ENCODE data around the gene PRAMEF17. TPM values are rescaled to one million over a fixed set of nuclear protein-coding genes. Genes with fewer than 3 reads are reported as not detected.
"Not testable (repeated sequence)": the region's sequence is repeated elsewhere in the genome, so short reads cannot be mapped to it uniquely, and the experiment has no call there.

PRAMEF17 gene
- total RNA-seq, 2 experiments from 2014 or later, result not detected

- DNase-seq (no peak), ATAC-seq (ENCODE audit: poor library complexity) (no peak)
- ChIA-PET CTCF (interaction anchor here (0.6 kb wide), 1 partner anchor 41 kb away, joined by 3 read pairs; no protein-coding TSS in a partner anchor), POLR2A (no interaction called here)
- H3K27me3 Mint-ChIP-seq, result peaks cover 17% of the 10 kb centered on the region
- H3K4me1 Mint-ChIP-seq (ENCODE audit: low read depth), result no peaks in the 10 kb centered on the region
- no peaks in the 10 kb centered on the region for H3K27me3 ChIP-seq (ENCODE audit: control insufficient read depth in 1 of 2, insufficient read depth in 2 of 2, low read length in 2 of 2)
- no peaks in the 10 kb centered on the region for H3K9me3 Mint-ChIP-seq
- H3K27ac Mint-ChIP-seq, result no peak overlapping the region
- no peak overlapping the region for H3K4me3 Mint-ChIP-seq
- no peaks in the 10 kb centered on the region for H3K4me1 ChIP-seq (ENCODE audit: insufficient read depth, low read length)
- intact Hi-C loops (cut with DNase I, micrococcal nuclease), result no loop called here
- peaks cover 0 to 13% of the 10 kb centered on the region in 2 experiments for H3K9me3 ChIP-seq (ENCODE audit: control insufficient read depth in 1 of 2, insufficient read depth in 1 of 2, low read length in 2 of 2)
- no peak overlapping the region for H3K27ac ChIP-seq (ENCODE audit: low read depth in 1 of 2, low read length in 2 of 2)
- H3K36me3 ChIP-seq (ENCODE audit: insufficient read depth, low read length), result no peaks in the 10 kb centered on the region
- TF ChIP-seq, protein P1, sequence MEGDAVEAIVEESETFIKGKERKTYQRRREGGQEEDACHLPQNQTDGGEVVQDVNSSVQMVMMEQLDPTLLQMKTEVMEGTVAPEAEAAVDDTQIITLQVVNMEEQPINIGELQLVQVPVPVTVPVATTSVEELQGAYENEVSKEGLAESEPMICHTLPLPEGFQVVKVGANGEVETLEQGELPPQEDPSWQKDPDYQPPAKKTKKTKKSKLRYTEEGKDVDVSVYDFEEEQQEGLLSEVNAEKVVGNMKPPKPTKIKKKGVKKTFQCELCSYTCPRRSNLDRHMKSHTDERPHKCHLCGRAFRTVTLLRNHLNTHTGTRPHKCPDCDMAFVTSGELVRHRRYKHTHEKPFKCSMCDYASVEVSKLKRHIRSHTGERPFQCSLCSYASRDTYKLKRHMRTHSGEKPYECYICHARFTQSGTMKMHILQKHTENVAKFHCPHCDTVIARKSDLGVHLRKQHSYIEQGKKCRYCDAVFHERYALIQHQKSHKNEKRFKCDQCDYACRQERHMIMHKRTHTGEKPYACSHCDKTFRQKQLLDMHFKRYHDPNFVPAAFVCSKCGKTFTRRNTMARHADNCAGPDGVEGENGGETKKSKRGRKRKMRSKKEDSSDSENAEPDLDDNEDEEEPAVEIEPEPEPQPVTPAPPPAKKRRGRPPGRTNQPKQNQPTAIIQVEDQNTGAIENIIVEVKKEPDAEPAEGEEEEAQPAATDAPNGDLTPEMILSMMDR (IDR thresholded peaks at IDR 0.05), result no peak
- H3K4me3 ChIP-seq (ENCODE audit: low read length), result no peak overlapping the region
- H3K36me3 Mint-ChIP-seq (ENCODE audit: low read depth), result no peaks in the 10 kb centered on the region
Observed at GRCh38 chr1:13430495-13430894, 41.1 kb downstream of the PRAMEF17 start.

- no peaks in the 10 kb centered on the region for H3K36me3 Mint-ChIP-seq (ENCODE audit: low read depth)
- Histone ChIP-seq H3K9me3 (ENCODE audit: control insufficient read depth in 1 of 2, insufficient read depth in 1 of 2, low read length in 2 of 2) (peaks cover 0 to 13% of the 10 kb centered on the region in 2 experiments), H3K27ac (ENCODE audit: low read depth in 1 of 2, low read length in 2 of 2) (no peak overlapping the region), H3K27me3 (ENCODE audit: control insufficient read depth in 1 of 2, insufficient read depth in 2 of 2, low read length in 2 of 2) (no peaks in the 10 kb centered on the region), H3K4me3 (ENCODE audit: low read length) (no peak overlapping the region), H3K4me1 (ENCODE audit: insufficient read depth, low read length) (no peaks in the 10 kb centered on the region), H3K36me3 (ENCODE audit: insufficient read depth, low read length) (no peaks in the 10 kb centered on the region)
- H3K4me1 Mint-ChIP-seq (ENCODE audit: low read depth), result no peaks in the 10 kb centered on the region
- intact Hi-C loops (cut with DNase I, micrococcal nuclease), result no loop called here
- POLR2A ChIA-PET, result no interaction called here
- H3K9me3 Mint-ChIP-seq, result no peaks in the 10 kb centered on the region
- TF ChIP-seq, protein P1 (IDR thresholded peaks at IDR 0.05), result no peak
- no peak overlapping the region for H3K27ac Mint-ChIP-seq
- no peak for ATAC-seq (ENCODE audit: poor library complexity)
- DNase-seq, result no peak
- CTCF ChIA-PET, result no interaction called here
- no peak overlapping the region for H3K4me3 Mint-ChIP-seq
- peaks cover 17% of the 10 kb centered on the region for H3K27me3 Mint-ChIP-seq
Observed at GRCh38 chr1:13432251-13432650, 42.8 kb downstream of the PRAMEF17 start.

DNA sequence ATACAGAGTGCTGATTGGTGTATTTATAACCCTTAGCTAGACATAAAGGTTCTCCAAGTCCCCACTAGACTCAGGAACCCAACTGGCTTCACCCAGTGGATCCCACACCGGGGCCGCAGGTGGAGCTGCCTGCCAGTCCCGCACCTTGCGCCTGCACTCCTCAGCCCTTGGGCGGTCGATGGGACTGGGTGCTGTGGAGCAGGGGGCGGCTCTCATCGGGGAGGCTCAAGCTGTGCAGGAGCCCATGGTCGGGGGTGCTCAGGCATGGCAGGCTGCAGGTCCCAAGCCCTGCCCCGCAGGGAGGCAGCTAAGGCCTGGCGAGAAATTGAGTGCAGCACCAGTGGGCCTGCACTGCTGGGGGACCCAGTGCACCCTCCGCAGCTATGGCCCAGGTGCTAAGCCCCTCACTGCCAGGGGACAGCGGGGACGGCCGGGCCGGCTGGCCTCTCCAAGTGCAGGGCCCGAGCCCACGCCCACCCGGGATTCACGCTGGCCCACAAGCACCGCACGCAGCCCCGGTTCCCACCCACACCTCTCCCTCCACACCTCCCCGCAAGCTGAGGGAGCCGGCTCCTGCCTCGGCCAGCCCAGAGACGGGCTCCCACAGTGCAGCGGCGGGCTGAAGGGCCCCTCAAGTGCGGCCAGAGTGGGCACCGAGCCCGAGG is 44.4 kb downstream of the PRAMEF17 start:
- H3K27ac Mint-ChIP-seq; intact Hi-C loops (cut with DNase I, micrococcal nuclease); H3K4me1 ChIP-seq (ENCODE audit: insufficient read depth, low read length); H3K36me3 Mint-ChIP-seq (ENCODE audit: low read depth); H3K4me3 ChIP-seq (ENCODE audit: low read length); CTCF ChIA-PET; H3K4me3 Mint-ChIP-seq; H3K36me3 ChIP-seq (ENCODE audit: insufficient read depth, low read length); ATAC-seq (ENCODE audit: poor library complexity); POLR2A ChIA-PET; H3K4me1 Mint-ChIP-seq (ENCODE audit: low read depth); H3K27ac ChIP-seq (ENCODE audit: low read depth in 1 of 2, low read length in 2 of 2); H3K27me3 ChIP-seq (ENCODE audit: control insufficient read depth in 1 of 2, insufficient read depth in 2 of 2, low read length in 2 of 2); DNase-seq; H3K9me3 Mint-ChIP-seq: not testable (repeated sequence)
- H3K9me3 ChIP-seq (ENCODE audit: control insufficient read depth in 1 of 2, insufficient read depth in 1 of 2, low read length in 2 of 2), result peaks cover 0 to 13% of the 10 kb centered on the region in 2 experiments
- peaks cover 17% of the 10 kb centered on the region for H3K27me3 Mint-ChIP-seq

DNA sequence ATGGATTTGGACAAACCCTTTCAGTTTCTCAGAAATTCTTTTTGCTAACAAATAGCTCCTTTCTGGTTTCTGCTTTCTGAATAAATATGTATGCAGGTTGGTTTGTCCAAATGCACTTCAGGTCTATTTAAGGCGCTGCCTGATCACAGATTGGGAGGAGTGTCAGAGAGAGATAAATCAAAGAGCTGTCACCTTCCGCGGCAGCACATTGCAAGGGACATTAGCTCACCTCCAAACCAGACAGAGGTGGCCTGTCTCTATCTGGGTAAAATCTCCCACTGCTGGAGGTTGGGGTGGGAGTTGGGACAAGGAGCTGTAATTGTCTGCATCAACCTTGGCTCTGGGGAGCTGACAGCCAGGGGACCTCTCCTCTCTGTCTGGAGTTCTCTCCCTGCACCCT is 46.0 kb downstream of the PRAMEF17 start:
- CTCF ChIA-PET, result no interaction called here
- no peak for ATAC-seq (ENCODE audit: poor library complexity)
- intact Hi-C loops (cut with DNase I, micrococcal nuclease), result no loop called here
- Mint-ChIP-seq H3K36me3 (ENCODE audit: low read depth) (no peaks in the 10 kb centered on the region), H3K27me3 (peaks cover 8% of the 10 kb centered on the region), H3K4me3 (no peak overlapping the region), H3K4me1 (ENCODE audit: low read depth) (no peaks in the 10 kb centered on the region), H3K27ac (no peak overlapping the region), H3K9me3 (no peaks in the 10 kb centered on the region)
- Histone ChIP-seq H3K9me3 (ENCODE audit: control insufficient read depth in 1 of 2, insufficient read depth in 1 of 2, low read length in 2 of 2) (peaks cover 0 to 11% of the 10 kb centered on the region in 2 experiments), H3K4me3 (ENCODE audit: low read length) (no peak overlapping the region), H3K36me3 (ENCODE audit: insufficient read depth, low read length) (no peaks in the 10 kb centered on the region), H3K27me3 (ENCODE audit: control insufficient read depth in 1 of 2, insufficient read depth in 2 of 2, low read length in 2 of 2) (no peaks in the 10 kb centered on the region), H3K27ac (ENCODE audit: low read depth in 1 of 2, low read length in 2 of 2) (no peak overlapping the region), H3K4me1 (ENCODE audit: insufficient read depth, low read length) (no peaks in the 10 kb centered on the region)
- POLR2A ChIA-PET, result no interaction called here
- TF ChIP-seq, protein P1 (IDR thresholded peaks at IDR 0.05), result no peak
- no peak for DNase-seq

GRCh38 chr1:13439104-13439783 is 49.8 kb downstream of the PRAMEF17 start:
- not testable (repeated sequence) for H3K9me3 ChIP-seq (ENCODE audit: control insufficient read depth in 1 of 2, insufficient read depth in 1 of 2, low read length in 2 of 2); H3K27me3 Mint-ChIP-seq

More at GRCh38 chr1:13439104-13439783, 49.8 kb downstream of the PRAMEF17 start:
- POLR2A ChIA-PET; H3K27ac ChIP-seq (ENCODE audit: low read depth in 1 of 2, low read length in 2 of 2); intact Hi-C loops (cut with DNase I, micrococcal nuclease); H3K36me3 ChIP-seq (ENCODE audit: insufficient read depth, low read length); H3K4me1 ChIP-seq (ENCODE audit: insufficient read depth, low read length); ATAC-seq (ENCODE audit: poor library complexity); H3K36me3 Mint-ChIP-seq (ENCODE audit: low read depth); H3K27me3 ChIP-seq (ENCODE audit: control insufficient read depth in 1 of 2, insufficient read depth in 2 of 2, low read length in 2 of 2); H3K4me1 Mint-ChIP-seq (ENCODE audit: low read depth); CTCF ChIA-PET; H3K9me3 Mint-ChIP-seq; H3K4me3 ChIP-seq (ENCODE audit: low read length); H3K27ac Mint-ChIP-seq; DNase-seq; H3K4me3 Mint-ChIP-seq: not testable (repeated sequence)

Data from CD4-positive, alpha-beta T cell (primary cell).